Naive B cell (primary cell): ENCODE measurements around the gene TMEM214. TPM values are rescaled to one million over a fixed set of nuclear protein-coding genes. Genes with fewer than 3 reads are reported as not detected.
"Not testable (repeated sequence)": the region's sequence is repeated elsewhere in the genome, so short reads cannot be mapped to it uniquely, and the experiment has no call there.

Source experiments
- ATAC-seq, 2 donors: fragments of 150-1000 bp; cut with Tn5 transposase; 2 replicates each; pipeline ENCODE4 v1.10.0; 2021; ENCODE audit warnings: low read depth in 2 of 2, mild to moderate bottlenecking in 2 of 2, moderate library complexity in 2 of 2
- DNase-seq: peaks from one replicate; pipeline ENCODE4 v3.0.0; 2022
- H3K27ac Mint-ChIP-seq, 6 donors: one replicate each; pipeline ENCODE4 v1.8.0; 2020 to 2022; ENCODE audit warnings: mild to moderate bottlenecking in 6 of 6, mixed read lengths in 6 of 6, moderate library complexity in 5 of 6, inconsistent platforms in 2 of 6
- H3K27me3 Mint-ChIP-seq, 3 donors: one replicate each; pipeline ENCODE4 v1.8.0; 2021 to 2022; ENCODE audit warnings: mixed read lengths in 3 of 3, mild to moderate bottlenecking in 1 of 3
- H3K36me3 Mint-ChIP-seq, 2 donors: one replicate each; pipeline ENCODE4 v1.8.0; 2020 to 2022; ENCODE audit warnings: mixed read lengths in 2 of 2, inconsistent platforms in 1 of 2, mild to moderate bottlenecking in 1 of 2
- H3K4me1 Mint-ChIP-seq, 3 donors: one replicate each; pipeline ENCODE4 v1.8.0; 2020 to 2022; ENCODE audit warnings: mixed read lengths in 3 of 3, inconsistent platforms in 1 of 3, mild to moderate bottlenecking in 1 of 3, moderate library complexity in 1 of 3
- H3K4me3 Mint-ChIP-seq, 8 donors: one replicate each; pipeline ENCODE4 v1.8.0; 2020 to 2022; ENCODE audit warnings: mild to moderate bottlenecking in 8 of 8, mixed read lengths in 8 of 8, moderate library complexity in 8 of 8, inconsistent platforms in 2 of 8
- H3K9me3 Mint-ChIP-seq, 7 donors: one replicate each; pipeline ENCODE4 v1.8.0; 2020 to 2022; ENCODE audit warnings: mixed read lengths in 7 of 7, mild to moderate bottlenecking in 5 of 7, inconsistent platforms in 2 of 7, moderate library complexity in 1 of 7
- polyA plus RNA-seq, 6 donors: library from polyadenylated mRNA; unstranded; fragments of 300-500 nt; fragmentation: Illumina TruSeq; gene quantifications; one replicate each; pipeline ENCODE4 v1.2.3, GENCODE V29; 2021; ENCODE audit warnings: low read depth in 6 of 6

The TMEM214 gene
- polyA plus RNA-seq, 6 donors from 2014 or later = 16.6 to 32.9 (median 24.6) TPM

GRCh38 chr2:27070653-27071276 lies 38.0 kb downstream of the TMEM214 start:
- Mint-ChIP-seq H3K27ac (peak overlapping the region; percentile 92 to 99 (median 97)), H3K4me1 (peaks cover 41 to 72% (median 70%) of the 10 kb centered on the region in 3 donors), H3K9me3 (no peaks in the 10 kb centered on the region), H3K27me3 (no peaks in the 10 kb centered on the region), H3K4me3 (peak overlapping the region; percentile 95 to 98 (median 97)), H3K36me3 (no peaks in the 10 kb centered on the region)
- DNase-seq (no peak), ATAC-seq (peak; percentile 1 to 6)

GRCh38 chr2:27071277-27071989 lies 38.7 kb downstream of the TMEM214 start, which contains the start of gene OST4:
OST4 (minus strand) TSS chr2:27071654.
- Mint-ChIP-seq H3K9me3 (no peaks in the 10 kb centered on the region), H3K4me1 (peaks cover 45 to 75% (median 67%) of the 10 kb centered on the region in 3 donors), H3K4me3 (peak within 1 kb of the TSS; percentile 95 to 98 (median 97)), H3K36me3 (no peaks in the 10 kb centered on the region), H3K27ac (peak within 1 kb of the TSS; percentile 92 to 99 (median 97)), H3K27me3 (no peaks in the 10 kb centered on the region)
- DNase-seq = peak; percentile 92
- peak; percentile 92 for ATAC-seq

GRCh38 chr2:27071990-27072830 lies 39.4 kb downstream of the TMEM214 start:
- Mint-ChIP-seq H3K27me3 (no peaks in the 10 kb centered on the region), H3K4me1 (peaks cover 49 to 77% (median 69%) of the 10 kb centered on the region in 3 donors), H3K9me3 (no peaks in the 10 kb centered on the region), H3K27ac (peak overlapping the region in 4 of 6 donors; percentile 26 to 92 (median 85)), H3K36me3 (no peaks in the 10 kb centered on the region), H3K4me3 (peak overlapping the region; percentile 74 to 98 (median 88))
- ATAC-seq = peak in 1 of 2 donors; percentile 8
- DNase-seq = no peak

- Mint-ChIP-seq H3K9me3 (no peaks in the 10 kb centered on the region), H3K27ac (peak overlapping the region in 5 of 6 donors; percentile 64 to 92 (median 72)), H3K27me3 (no peaks in the 10 kb centered on the region), H3K36me3 (no peaks in the 10 kb centered on the region), H3K4me1 (peaks cover 55 to 78% (median 70%) of the 10 kb centered on the region in 3 donors), H3K4me3 (peak overlapping the region; percentile 63 to 98 (median 88))
- no peak for DNase-seq
- ATAC-seq = no peak
These were observed 40.2 kb downstream of the TMEM214 start for GRCh38 chr2:27072920-27073319.

- DNase-seq = no peak
- H3K9me3 Mint-ChIP-seq = no peaks in the 10 kb centered on the region
- peaks cover 0 to 5% (median 0%) of the 10 kb centered on the region in 3 donors for H3K27me3 Mint-ChIP-seq
- peak overlapping the region in 4 of 8 donors; percentile 13 to 98 (median 32) for H3K4me3 Mint-ChIP-seq
- H3K36me3 Mint-ChIP-seq = no peaks in the 10 kb centered on the region
- peaks cover 56 to 70% (median 69%) of the 10 kb centered on the region in 3 donors for H3K4me1 Mint-ChIP-seq
- H3K27ac Mint-ChIP-seq = peak overlapping the region in 4 of 6 donors; percentile 50 to 87 (median 66)
- no peak for ATAC-seq
These were observed 41.0 kb downstream of the TMEM214 start for GRCh38 chr2:27073782-27074181.

- Mint-ChIP-seq H3K4me1 (peaks cover 45 to 60% (median 58%) of the 10 kb centered on the region in 3 donors), H3K27ac (peak overlapping the region in 4 of 6 donors; percentile 17 to 87 (median 25)), H3K27me3 (peaks cover 0 to 9% (median 0%) of the 10 kb centered on the region in 3 donors), H3K4me3 (peak overlapping the region in 6 of 8 donors; percentile 13 to 76 (median 66)), H3K9me3 (no peaks in the 10 kb centered on the region), H3K36me3 (no peaks in the 10 kb centered on the region)
- DNase-seq = peak; percentile 38
- ATAC-seq = no peak
These were observed 42.2 kb downstream of the TMEM214 start for GRCh38 chr2:27074738-27075565.

- peaks cover 0 to 12% (median 0%) of the 10 kb centered on the region in 3 donors for H3K27me3 Mint-ChIP-seq
- peak overlapping the region in 4 of 6 donors; percentile 10 to 87 (median 54) for H3K27ac Mint-ChIP-seq
- H3K4me3 Mint-ChIP-seq = peak overlapping the region in 6 of 8 donors; percentile 13 to 76 (median 62)
- peaks cover 47 to 60% (median 53%) of the 10 kb centered on the region in 3 donors for H3K4me1 Mint-ChIP-seq
- DNase-seq, H3K9me3 Mint-ChIP-seq, H3K36me3 Mint-ChIP-seq, ATAC-seq: not testable (repeated sequence)
These were observed 42.8 kb downstream of the TMEM214 start for GRCh38 chr2:27075566-27075871.

GRCh38 chr2:27076323-27076722 lies 43.6 kb downstream of the TMEM214 start:
- Mint-ChIP-seq H3K27ac (peak overlapping the region in 2 of 6 donors; percentile 26 to 62), H3K36me3 (no peaks in the 10 kb centered on the region), H3K27me3 (peaks cover 0 to 12% (median 0%) of the 10 kb centered on the region in 3 donors), H3K4me3 (peak overlapping the region in 4 of 8 donors; percentile 11 to 79 (median 28)), H3K9me3 (no peaks in the 10 kb centered on the region), H3K4me1 (peaks cover 48 to 60% (median 53%) of the 10 kb centered on the region in 3 donors)
- ATAC-seq = no peak
- no peak for DNase-seq

- peaks cover 51 to 61% (median 54%) of the 10 kb centered on the region in 3 donors for H3K4me1 Mint-ChIP-seq
- peak overlapping the region in 1 of 8 donors; percentile 73 for H3K4me3 Mint-ChIP-seq
- no peaks in the 10 kb centered on the region for H3K9me3 Mint-ChIP-seq
- H3K27ac Mint-ChIP-seq = peak overlapping the region in 1 of 6 donors; percentile 26
- ATAC-seq = no peak
- no peak for DNase-seq
- H3K36me3 Mint-ChIP-seq = no peaks in the 10 kb centered on the region
- H3K27me3 Mint-ChIP-seq = peaks cover 0 to 12% (median 0%) of the 10 kb centered on the region in 3 donors
These were observed 44.5 kb downstream of the TMEM214 start for GRCh38 chr2:27077231-27077630.

- no peaks in the 10 kb centered on the region for H3K36me3 Mint-ChIP-seq
- H3K4me1 Mint-ChIP-seq = peaks cover 48 to 59% (median 53%) of the 10 kb centered on the region in 3 donors
- DNase-seq (no peak), ATAC-seq (no peak)
- H3K27me3 Mint-ChIP-seq = peaks cover 0 to 12% (median 0%) of the 10 kb centered on the region in 3 donors
- H3K4me3 Mint-ChIP-seq = peak within 1 kb of the TSS in 2 of 8 donors; percentile 54 to 73
- H3K27ac Mint-ChIP-seq = peak within 1 kb of the TSS in 1 of 6 donors; percentile 18
- H3K9me3 Mint-ChIP-seq = no peaks in the 10 kb centered on the region
These were observed 45.8 kb downstream of the TMEM214 start, which contains the start of gene EMILIN1 for GRCh38 chr2:27078267-27079194. EMILIN1 (plus strand) TSS chr2:27078615; CDS start chr2:27079066, 451 bp downstream.
